ACC112 (cell line): ENCODE results near the gene C13orf46.
A peak's percentile ranks its signal among the peaks of the same experiment; 100 is the strongest.

Source experiments
- H2AFZ ChIP-seq: fragments of 200-600 bp; sonication (generic); one replicate; pipeline ENCODE4 v1.6.0; 2017; ENCODE audit warnings: antibody characterized with exemption, low read length; ENCODE audit not compliant: unreplicated experiment
- H3K27ac ChIP-seq: fragments of 200-600 bp; sonication (generic); 2 replicates; pipeline ENCODE4 v1.5.1; 2014; ENCODE audit warnings: low read depth, mild to moderate bottlenecking, antibody characterized with exemption, low read length, moderate library complexity
- H3K27me3 ChIP-seq: fragments of 200-600 bp; sonication (generic); 2 replicates; pipeline ENCODE4 v1.6.1; 2014; ENCODE audit warnings: mild to moderate bottlenecking, antibody characterized with exemption, low read length, moderate library complexity, mixed read lengths; ENCODE audit not compliant: insufficient read depth
- H3K36me3 ChIP-seq: fragments of 200-600 bp; sonication (generic); 2 replicates; pipeline ENCODE4 v1.6.1; 2016; ENCODE audit warnings: mild to moderate bottlenecking, antibody characterized with exemption, low read length, moderate library complexity, mixed read lengths; ENCODE audit not compliant: insufficient read depth
- H3K4me1 ChIP-seq: fragments of 200-600 bp; sonication (generic); one replicate; pipeline ENCODE4 v1.6.1; 2016; ENCODE audit warnings: low read length, mixed read lengths; ENCODE audit not compliant: insufficient read depth, unreplicated experiment, control insufficient read depth
- H3K4me3 ChIP-seq: fragments of 200-600 bp; sonication (generic); 2 replicates; pipeline ENCODE4 v1.5.1; 2014; ENCODE audit warnings: mild to moderate bottlenecking, low read depth, low read length
- H3K79me2 ChIP-seq: fragments of 200-600 bp; sonication (generic); one replicate; pipeline ENCODE4 v1.6.0; 2016; ENCODE audit warnings: low read length; ENCODE audit not compliant: control insufficient read depth, unreplicated experiment, insufficient read depth

C13orf46 gene

GRCh38 chr13:113999618-113999910 is 25.7 kb upstream of the C13orf46 start:
- Histone ChIP-seq H3K4me1 (peaks cover 25% of the 10 kb centered on the region), H2AFZ (no peak overlapping the region), H3K79me2 (no peaks in the 10 kb centered on the region), H3K27ac (peak overlapping the region; percentile 94), H3K36me3 (no peaks in the 10 kb centered on the region; the same call in 1 of the 2 replicates), H3K4me3 (no peak overlapping the region), H3K27me3 (no peaks in the 10 kb centered on the region)

- Histone ChIP-seq H3K4me3 (no peak overlapping the region), H3K36me3 (peaks cover 5% of the 10 kb centered on the region; the same call in 1 of the 2 replicates), H3K4me1 (peaks cover 25% of the 10 kb centered on the region), H3K27ac (peak overlapping the region; percentile 94), H3K27me3 (no peaks in the 10 kb centered on the region), H3K79me2 (no peaks in the 10 kb centered on the region), H2AFZ (no peak overlapping the region)
Observed at GRCh38 chr13:113998781-113999617, 25.1 kb upstream of the C13orf46 start.

- Histone ChIP-seq H3K36me3 (peaks cover 6% of the 10 kb centered on the region; the same call in 1 of the 2 replicates), H3K79me2 (no peaks in the 10 kb centered on the region), H2AFZ (no peak overlapping the region)
Observed at GRCh38 chr13:113997845-113998751, 24.2 kb upstream of the C13orf46 start.

GRCh38 chr13:113996912-113997745 is 23.3 kb upstream of the C13orf46 start:
- peak overlapping the region; percentile 94 for H3K27ac ChIP-seq
- no peak overlapping the region for H3K4me3 ChIP-seq
- H3K27me3 ChIP-seq = no peaks in the 10 kb centered on the region

More at GRCh38 chr13:113997845-113998751, 24.2 kb upstream of the C13orf46 start:
- Histone ChIP-seq H3K27me3 (no peaks in the 10 kb centered on the region), H3K4me3 (no peak overlapping the region), H3K4me1 (peaks cover 25% of the 10 kb centered on the region), H3K27ac (peak overlapping the region; percentile 94)

GRCh38 chr13:113996081-113996911 is 22.4 kb upstream of the C13orf46 start:
- no peak overlapping the region for H2AFZ ChIP-seq
- H3K4me3 ChIP-seq = no peak overlapping the region
- peaks cover 25% of the 10 kb centered on the region for H3K4me1 ChIP-seq
- H3K79me2 ChIP-seq = no peaks in the 10 kb centered on the region
- H3K27me3 ChIP-seq = no peaks in the 10 kb centered on the region
- H3K36me3 ChIP-seq = peaks cover 23% of the 10 kb centered on the region
- H3K27ac ChIP-seq = no peak overlapping the region

More at GRCh38 chr13:113996912-113997745, 23.3 kb upstream of the C13orf46 start:
- Histone ChIP-seq H3K79me2 (no peaks in the 10 kb centered on the region), H3K36me3 (peaks cover 15% of the 10 kb centered on the region), H2AFZ (no peak overlapping the region), H3K4me1 (peaks cover 25% of the 10 kb centered on the region)

GRCh38 chr13:113995051-113995601 is 21.2 kb upstream of the C13orf46 start:
- Histone ChIP-seq H3K4me3 (no peak overlapping the region), H3K36me3 (peaks cover 32% of the 10 kb centered on the region), H3K27ac (no peak overlapping the region), H2AFZ (no peak overlapping the region), H3K27me3 (no peaks in the 10 kb centered on the region), H3K4me1 (peaks cover 25% of the 10 kb centered on the region), H3K79me2 (no peaks in the 10 kb centered on the region)

GRCh38 chr13:113992276-113993005 is 18.6 kb upstream of the C13orf46 start:
- Histone ChIP-seq H3K27me3 (no peaks in the 10 kb centered on the region), H3K4me3 (no peak overlapping the region), H3K4me1 (peaks cover 7% of the 10 kb centered on the region), H2AFZ (no peak overlapping the region), H3K36me3 (peaks cover 39% of the 10 kb centered on the region), H3K79me2 (no peaks in the 10 kb centered on the region), H3K27ac (no peak overlapping the region)

- H3K36me3 ChIP-seq = peaks cover 39% of the 10 kb centered on the region
- H3K27me3 ChIP-seq = no peaks in the 10 kb centered on the region
- no peak overlapping the region for H3K27ac ChIP-seq
- no peaks in the 10 kb centered on the region for H3K4me1 ChIP-seq
- no peak overlapping the region for H3K4me3 ChIP-seq
- H3K79me2 ChIP-seq = no peaks in the 10 kb centered on the region
- H2AFZ ChIP-seq = no peak overlapping the region
Observed at GRCh38 chr13:113991676-113992179, 17.9 kb upstream of the C13orf46 start.

GRCh38 chr13:113991191-113991669 is 17.4 kb upstream of the C13orf46 start:
- Histone ChIP-seq H3K79me2 (no peaks in the 10 kb centered on the region), H3K4me1 (no peaks in the 10 kb centered on the region), H3K36me3 (peaks cover 39% of the 10 kb centered on the region), H3K27me3 (no peaks in the 10 kb centered on the region), H3K4me3 (no peak overlapping the region), H2AFZ (no peak overlapping the region), H3K27ac (no peak overlapping the region)
